Effector memory CD4-positive, alpha-beta T cell (primary cell): ENCODE data around the gene PLAAT5.

Experiments used
- DNase-seq, 3 donors: peaks; one replicate each; pipeline ENCODE4 v3.0.0-alpha.2; 2020
- H3K27ac ChIP-seq: 2 replicates; pipeline ENCODE4 v1.7.0; 2013; ENCODE audit warnings: mild to moderate bottlenecking, low read length, moderate library complexity; ENCODE audit not compliant: insufficient read depth, poor library complexity, severe bottlenecking
- H3K27me3 ChIP-seq: replicated peaks from 2 replicates; pipeline ENCODE4 v1.7.0; 2013; ENCODE audit warnings: mild to moderate bottlenecking, low read length; ENCODE audit not compliant: insufficient read depth, control insufficient read depth, poor library complexity, severe bottlenecking
- H3K36me3 ChIP-seq: 2 replicates; pipeline ENCODE4 v1.7.0; 2013; ENCODE audit warnings: mild to moderate bottlenecking, low read length, moderate library complexity; ENCODE audit not compliant: control insufficient read depth, insufficient read depth
- H3K4me1 ChIP-seq: 2 replicates; pipeline ENCODE4 v1.7.0; 2013; ENCODE audit warnings: low read length, mild to moderate bottlenecking; ENCODE audit not compliant: control insufficient read depth, insufficient read depth, poor library complexity, severe bottlenecking
- H3K4me3 ChIP-seq: 2 replicates; pipeline ENCODE4 v1.7.0; 2013; ENCODE audit warnings: low read length, low read depth, mild to moderate bottlenecking; ENCODE audit not compliant: insufficient read depth, poor library complexity, severe bottlenecking
- H3K9me3 ChIP-seq: 2 replicates; pipeline ENCODE4 v1.7.0; 2013; ENCODE audit warnings: mild to moderate bottlenecking, low read length, moderate library complexity; ENCODE audit not compliant: control insufficient read depth
- total RNA-seq, 3 donors: gene quantifications; one replicate each; lab custom pipeline; 2026; lab: John Stamatoyannopoulos, UW

Gene PLAAT5, protein sequence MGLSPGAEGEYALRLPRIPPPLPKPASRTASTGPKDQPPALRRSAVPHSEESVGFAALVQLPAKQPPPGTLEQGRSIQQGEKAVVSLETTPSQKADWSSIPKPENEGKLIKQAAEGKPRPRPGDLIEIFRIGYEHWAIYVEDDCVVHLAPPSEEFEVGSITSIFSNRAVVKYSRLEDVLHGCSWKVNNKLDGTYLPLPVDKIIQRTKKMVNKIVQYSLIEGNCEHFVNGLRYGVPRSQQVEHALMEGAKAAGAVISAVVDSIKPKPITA
- total RNA-seq, result 0 to 0.09 (median 0) reads per million in 3 donors

DNA sequence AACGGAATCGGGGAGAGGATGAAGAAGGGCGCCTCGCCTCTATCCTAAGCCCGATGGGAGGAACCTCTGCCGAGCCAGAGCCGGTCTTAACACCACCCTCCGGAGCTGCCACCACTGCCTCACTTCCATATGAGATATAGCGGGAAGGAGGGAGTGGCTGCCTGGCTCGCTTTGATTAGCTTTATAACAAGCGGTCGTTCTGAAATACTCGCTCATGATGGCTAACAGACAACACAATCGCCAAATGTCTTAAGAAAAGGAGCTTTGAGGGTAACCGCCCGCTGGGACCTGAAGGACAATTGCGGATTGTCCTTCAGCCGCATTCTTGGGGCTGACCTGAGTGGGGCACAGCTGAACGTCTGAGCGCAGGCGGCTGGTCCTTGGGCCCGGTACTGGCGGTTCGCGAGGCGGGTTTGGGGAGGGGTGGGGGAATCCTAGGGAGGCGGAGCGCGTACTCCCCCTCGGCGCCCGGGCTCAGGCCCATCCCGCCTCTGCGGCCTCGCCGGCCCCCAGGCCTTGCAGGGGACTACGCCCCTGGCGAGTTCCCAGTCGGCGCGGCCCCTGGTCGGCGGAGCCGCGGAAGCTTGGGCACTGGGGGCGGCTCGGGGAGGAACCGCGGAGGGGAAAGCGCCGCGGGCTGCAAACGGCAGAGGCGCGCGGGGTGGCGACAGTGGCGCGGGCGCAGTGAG lies at the start of gene PLAAT5:
TSS of gene PLAAT5 (minus strand) at position 617 of the 689 bp plus-strand sequence. CDS start at position 484, 133 bp downstream.
- Histone ChIP-seq H3K27me3 (no peaks in the 10 kb centered on the region), H3K4me3 (peak within 1 kb of the TSS; percentile 58), H3K9me3 (no peaks in the 10 kb centered on the region), H3K36me3 (no peaks in the 10 kb centered on the region), H3K4me1 (peaks cover 8% of the 10 kb centered on the region), H3K27ac (no peak within 1 kb of the TSS)
- DNase-seq, result no peak

DNA sequence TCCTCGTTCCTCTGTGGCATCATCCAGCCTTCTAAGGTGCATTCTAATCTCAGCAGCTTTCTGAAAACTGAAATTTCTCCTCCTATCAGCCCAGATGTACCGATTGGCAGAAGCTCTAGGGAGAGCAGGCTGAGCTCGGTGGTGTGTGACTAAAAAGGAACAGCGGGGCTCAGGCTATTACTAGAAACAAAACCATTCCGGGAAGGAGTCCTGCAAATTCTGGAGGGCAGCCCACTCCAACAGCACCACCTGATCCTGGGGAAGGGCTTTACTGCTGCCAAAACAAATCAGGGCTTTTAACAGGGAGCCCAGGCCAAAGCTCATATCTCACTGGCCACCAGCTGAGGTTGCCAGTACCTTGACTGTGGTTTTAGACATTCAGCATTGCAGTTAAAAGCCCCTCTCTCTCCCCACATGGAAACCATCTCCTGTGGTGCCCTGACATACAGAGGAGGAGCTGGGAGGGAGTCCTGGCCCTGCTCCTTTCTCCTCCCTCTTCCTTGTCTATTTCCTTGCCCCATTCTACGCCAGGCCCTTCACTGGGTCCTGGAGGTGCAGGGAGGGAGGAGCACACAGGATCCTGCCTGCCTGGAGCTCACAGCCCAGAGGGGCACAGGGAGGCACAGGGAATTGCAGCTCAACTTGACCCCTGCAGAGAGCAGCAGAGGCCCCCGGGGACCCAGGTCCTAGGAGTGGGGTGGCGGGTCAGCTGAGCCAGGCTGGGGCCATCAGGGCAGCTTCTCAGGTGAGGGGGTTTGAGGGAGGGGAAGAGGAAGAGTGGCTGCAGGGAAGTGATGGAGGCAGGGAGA lies 46.5 kb upstream of the PLAAT5 start:
- no peaks in the 10 kb centered on the region for H3K9me3 ChIP-seq
- H3K4me1 ChIP-seq, result peaks cover 58% of the 10 kb centered on the region
- peaks cover 5% of the 10 kb centered on the region for H3K36me3 ChIP-seq
- H3K27me3 ChIP-seq, result no peaks in the 10 kb centered on the region
- no peak for DNase-seq
- H3K27ac ChIP-seq, result peak overlapping the region; percentile 80
- peak overlapping the region; percentile 62 for H3K4me3 ChIP-seq

DNA sequence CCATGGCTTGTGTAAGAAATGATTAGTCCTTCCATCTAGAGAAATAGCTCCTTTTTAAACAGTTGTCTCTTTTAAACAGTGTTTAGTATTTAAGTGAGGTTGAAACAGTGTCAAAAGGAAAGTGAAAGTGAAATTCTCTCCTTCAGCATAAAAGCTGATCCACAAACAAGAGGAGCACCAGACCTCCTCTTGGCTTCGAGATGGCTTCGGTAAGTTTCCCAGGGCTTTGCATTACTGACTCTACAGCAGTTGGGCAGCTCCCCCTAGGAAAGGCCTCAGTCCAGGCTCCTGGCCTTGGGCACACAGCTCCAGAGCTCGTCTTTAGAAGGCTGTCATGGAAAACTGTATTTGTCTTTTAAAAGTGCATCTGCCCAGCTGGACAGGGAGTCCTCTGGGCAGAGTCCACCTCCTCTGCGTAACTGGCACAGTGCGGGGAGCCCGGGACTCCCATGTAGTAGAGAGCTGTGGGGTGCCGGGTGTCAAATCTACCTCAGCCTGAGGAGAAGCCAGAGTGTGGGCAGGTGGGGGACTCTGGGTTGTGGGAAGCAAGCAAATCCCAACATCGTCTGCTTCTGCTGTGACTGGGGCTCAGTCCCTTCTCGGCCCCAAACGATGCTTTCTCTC lies 45.8 kb upstream of the PLAAT5 start, which contains the start of gene PLAAT4:
TSS of gene PLAAT4 (plus strand) at position 140 of the 624 bp plus-strand sequence. CDS start at position 201, 61 bp downstream.
- Histone ChIP-seq H3K36me3 (peaks cover 5% of the 10 kb centered on the region), H3K27ac (peak within 1 kb of the TSS; percentile 80), H3K9me3 (no peaks in the 10 kb centered on the region), H3K27me3 (no peaks in the 10 kb centered on the region), H3K4me3 (peak within 1 kb of the TSS; percentile 62), H3K4me1 (peaks cover 66% of the 10 kb centered on the region)
- DNase-seq, result peak in 2 of 3 donors; percentile 13 to 40

DNA sequence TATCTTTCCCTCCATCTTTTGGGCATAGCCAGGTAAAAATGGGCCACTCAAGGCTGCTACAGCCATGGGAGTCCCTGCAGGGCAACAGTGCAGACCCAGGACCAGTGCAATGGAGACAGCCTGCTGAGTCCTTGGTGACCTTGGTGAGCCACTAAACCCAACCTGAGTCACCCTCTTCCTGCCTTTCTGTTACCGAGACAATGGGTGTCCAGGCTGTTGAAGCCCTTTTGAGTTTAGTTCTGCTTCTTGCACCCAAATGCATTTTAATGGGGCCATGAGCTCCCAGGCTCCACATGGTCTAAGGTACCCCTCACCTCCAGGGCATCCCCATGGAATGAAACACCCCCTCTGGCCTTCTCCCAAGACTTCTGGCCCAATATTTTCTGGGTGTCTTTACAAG lies 44.8 kb upstream of the PLAAT5 start:
- Histone ChIP-seq H3K4me3 (peak overlapping the region; percentile 62), H3K27me3 (no peaks in the 10 kb centered on the region), H3K27ac (peak overlapping the region; percentile 80), H3K9me3 (no peaks in the 10 kb centered on the region), H3K36me3 (peaks cover 5% of the 10 kb centered on the region), H3K4me1 (peaks cover 68% of the 10 kb centered on the region)
- peak in 2 of 3 donors; percentile 25 to 26 for DNase-seq

DNA sequence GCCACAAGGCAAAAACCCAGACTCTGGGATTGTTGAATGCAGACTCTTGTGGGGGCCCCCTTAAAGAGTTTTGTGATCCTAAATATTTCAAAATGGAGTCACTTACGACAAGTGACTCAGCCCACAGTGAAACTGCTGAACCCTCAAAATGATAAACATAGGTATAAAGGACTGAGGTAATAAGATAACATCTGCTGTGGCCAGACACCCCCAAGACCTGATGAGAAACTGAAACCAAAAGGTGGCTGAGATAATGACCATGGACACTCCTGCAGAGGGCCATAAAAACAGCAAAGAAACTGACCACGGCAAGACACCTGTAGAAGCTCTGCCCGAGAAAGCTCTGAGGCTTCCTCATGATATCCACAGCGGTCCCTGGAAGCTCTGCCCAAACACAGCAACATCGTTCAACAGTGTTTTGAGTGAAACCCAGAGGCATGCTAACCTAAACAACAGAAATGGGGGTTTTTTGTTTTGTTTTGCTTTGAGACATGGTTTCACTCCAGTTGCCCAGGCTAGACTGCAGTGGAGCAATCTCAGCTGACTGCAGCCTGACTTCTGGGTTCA lies 44.0 kb upstream of the PLAAT5 start:
- peak overlapping the region; percentile 6 for H3K4me3 ChIP-seq
- no peak for DNase-seq
- no peaks in the 10 kb centered on the region for H3K27me3 ChIP-seq
- H3K36me3 ChIP-seq, result peaks cover 1% of the 10 kb centered on the region
- H3K9me3 ChIP-seq, result no peaks in the 10 kb centered on the region
- peak overlapping the region; percentile 80 for H3K27ac ChIP-seq
- peaks cover 70% of the 10 kb centered on the region for H3K4me1 ChIP-seq

DNA sequence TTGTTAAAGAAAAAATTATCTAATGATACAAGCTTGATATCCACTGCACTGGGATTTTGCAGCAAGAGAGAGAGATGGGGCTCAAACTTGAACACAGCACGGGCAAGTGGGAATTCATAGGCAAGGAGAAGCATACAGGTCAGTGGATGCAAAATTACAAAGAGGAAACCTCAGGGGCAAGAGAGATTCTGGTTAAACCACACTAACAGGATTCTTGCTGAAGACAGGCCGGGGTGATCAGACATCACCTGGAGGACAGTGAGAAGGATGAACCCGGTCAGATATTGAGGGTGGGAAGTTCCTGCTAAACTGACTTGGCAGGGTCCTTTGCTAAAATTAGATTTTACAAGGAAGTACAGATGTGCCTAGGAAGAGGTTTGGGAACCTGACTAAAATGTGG lies 43.1 kb upstream of the PLAAT5 start:
- Histone ChIP-seq H3K36me3 (no peaks in the 10 kb centered on the region), H3K9me3 (no peaks in the 10 kb centered on the region), H3K4me3 (no peak overlapping the region), H3K27me3 (no peaks in the 10 kb centered on the region), H3K4me1 (peaks cover 67% of the 10 kb centered on the region), H3K27ac (peak overlapping the region; percentile 80)
- DNase-seq, result no peak

DNA sequence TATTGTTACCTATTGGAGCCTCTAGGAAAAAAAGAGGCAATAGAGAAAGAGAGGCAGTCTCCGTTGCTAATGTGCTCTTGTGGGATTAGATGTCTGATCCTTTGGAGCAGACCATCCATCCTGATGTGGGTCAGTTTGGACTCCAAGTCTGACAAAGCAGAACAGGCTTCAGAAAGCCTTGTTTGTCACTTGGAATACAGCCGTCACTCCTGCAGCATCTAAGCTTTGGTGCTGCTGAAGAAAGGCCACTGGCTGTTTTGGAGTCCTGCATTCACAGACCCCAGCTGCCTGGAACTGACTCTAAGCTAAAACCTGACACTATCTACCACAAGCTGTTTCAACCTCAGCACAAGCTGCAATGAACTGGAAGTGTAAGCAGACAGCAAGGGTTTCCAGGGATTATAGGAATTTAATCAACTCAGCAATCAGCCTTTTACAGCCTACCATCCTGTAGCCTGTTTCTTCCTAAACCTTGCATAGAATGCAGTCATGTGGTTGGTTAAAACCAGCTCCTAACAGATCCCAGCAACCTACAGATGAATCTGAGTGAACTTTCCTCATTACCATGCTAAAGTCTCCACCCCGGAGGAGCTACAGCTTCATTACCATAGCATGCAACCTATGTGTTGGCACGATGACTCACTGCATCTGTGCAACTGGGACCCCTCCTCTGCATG lies 42.0 kb upstream of the PLAAT5 start:
- no peaks in the 10 kb centered on the region for H3K36me3 ChIP-seq
- no peak overlapping the region for H3K27ac ChIP-seq
- DNase-seq, result no peak
- no peaks in the 10 kb centered on the region for H3K27me3 ChIP-seq
- H3K9me3 ChIP-seq, result no peaks in the 10 kb centered on the region
- H3K4me3 ChIP-seq, result no peak overlapping the region
- H3K4me1 ChIP-seq, result peaks cover 56% of the 10 kb centered on the region

DNA sequence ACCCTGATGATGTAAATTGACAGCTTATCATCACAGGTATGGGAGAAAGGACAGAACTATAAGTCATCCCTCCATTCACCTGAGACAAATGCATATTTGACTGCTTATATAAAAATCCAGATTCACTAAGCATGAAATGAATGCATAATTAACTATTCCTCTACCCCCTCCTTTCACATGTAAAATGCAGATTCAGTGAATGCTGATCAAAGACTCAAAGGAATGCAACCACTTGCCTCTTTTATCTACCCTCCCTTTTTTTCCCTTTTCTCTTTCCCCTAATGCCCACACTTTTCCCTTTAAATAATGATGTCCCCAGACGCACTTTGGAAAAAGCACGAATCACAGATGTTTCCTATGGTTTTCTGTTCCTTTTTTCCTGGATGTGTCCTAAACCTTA lies 41.1 kb upstream of the PLAAT5 start:
- Histone ChIP-seq H3K27me3 (no peaks in the 10 kb centered on the region), H3K4me3 (no peak overlapping the region), H3K9me3 (no peaks in the 10 kb centered on the region), H3K36me3 (no peaks in the 10 kb centered on the region), H3K4me1 (peaks cover 50% of the 10 kb centered on the region), H3K27ac (peak overlapping the region; percentile 42)
- DNase-seq, result no peak
